C4-2B (cell line): ENCODE data around the gene U2AF1.
"Not testable (repeated sequence)": the region's sequence is repeated elsewhere in the genome, so short reads cannot be mapped to it uniquely, and the experiment has no call there.

Source experiments
- CTCF ChIP-seq: fragments of 450-650 bp; conservative IDR thresholded peaks from 2 replicates; pipeline ENCODE4 v1.5.1; 2017; ENCODE audit warnings: mild to moderate bottlenecking
- ZFX ChIP-seq: fragments of 450-650 bp; IDR thresholded peaks from 2 replicates; pipeline ENCODE4 v1.6.1; 2017

- not testable (repeated sequence) for TF ChIP-seq CTCF, ZFX
Observed at GRCh38 chr21:43106965-43107793, at the start of gene U2AF1.
